ENCODE measurements around the gene ELOVL4.

DNA sequence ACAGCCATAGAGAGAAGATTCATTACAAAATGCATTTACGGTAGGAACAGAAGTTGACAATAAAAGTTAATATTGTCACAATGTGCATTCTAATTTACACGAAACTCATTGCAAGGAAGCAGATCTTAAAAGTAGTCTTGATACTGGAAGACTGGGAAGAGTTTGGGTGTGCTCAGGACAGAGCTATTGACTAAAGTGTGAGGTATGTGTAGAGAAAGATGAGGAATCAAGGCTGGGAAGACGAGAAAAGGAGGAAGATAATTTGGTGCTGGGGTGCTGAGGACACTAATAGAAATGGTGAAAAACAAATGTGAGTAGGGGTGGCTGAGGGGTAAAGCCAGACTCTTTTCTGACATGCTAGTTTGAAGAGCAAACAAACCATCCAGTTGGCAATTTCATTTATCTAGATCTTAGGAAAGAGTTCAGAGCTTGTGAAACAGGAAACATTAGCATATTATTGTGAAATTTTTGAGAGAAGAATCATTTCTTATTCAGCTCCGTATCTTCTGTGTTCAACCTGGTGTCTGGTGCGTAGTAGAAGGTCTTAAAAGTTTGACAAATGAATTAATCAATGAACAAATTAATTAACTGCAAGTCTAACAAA is 72.7 kb downstream of the ELOVL4 start:
- TF ChIP-seq, protein P1, sequence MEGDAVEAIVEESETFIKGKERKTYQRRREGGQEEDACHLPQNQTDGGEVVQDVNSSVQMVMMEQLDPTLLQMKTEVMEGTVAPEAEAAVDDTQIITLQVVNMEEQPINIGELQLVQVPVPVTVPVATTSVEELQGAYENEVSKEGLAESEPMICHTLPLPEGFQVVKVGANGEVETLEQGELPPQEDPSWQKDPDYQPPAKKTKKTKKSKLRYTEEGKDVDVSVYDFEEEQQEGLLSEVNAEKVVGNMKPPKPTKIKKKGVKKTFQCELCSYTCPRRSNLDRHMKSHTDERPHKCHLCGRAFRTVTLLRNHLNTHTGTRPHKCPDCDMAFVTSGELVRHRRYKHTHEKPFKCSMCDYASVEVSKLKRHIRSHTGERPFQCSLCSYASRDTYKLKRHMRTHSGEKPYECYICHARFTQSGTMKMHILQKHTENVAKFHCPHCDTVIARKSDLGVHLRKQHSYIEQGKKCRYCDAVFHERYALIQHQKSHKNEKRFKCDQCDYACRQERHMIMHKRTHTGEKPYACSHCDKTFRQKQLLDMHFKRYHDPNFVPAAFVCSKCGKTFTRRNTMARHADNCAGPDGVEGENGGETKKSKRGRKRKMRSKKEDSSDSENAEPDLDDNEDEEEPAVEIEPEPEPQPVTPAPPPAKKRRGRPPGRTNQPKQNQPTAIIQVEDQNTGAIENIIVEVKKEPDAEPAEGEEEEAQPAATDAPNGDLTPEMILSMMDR (IDR thresholded peaks at IDR 0.05; ENCODE audit: poor library complexity) = no peak
- TF ChIP-seq EZH2 (IDR thresholded peaks at IDR 0.05; ENCODE audit: borderline replicate concordance) = no peak
- TF ChIP-seq EZH2phosphoT487 (IDR thresholded peaks at IDR 0.05; ENCODE audit: low read depth, severe bottlenecking, unreplicated experiment) = no peak

All from hepatocyte (in vitro differentiated cells).